GM18867 (cell line): ENCODE measurements around the gene SAMD9.
"Not testable (repeated sequence)": the region's sequence is repeated elsewhere in the genome, so short reads cannot be mapped to it uniquely, and the experiment has no call there.

Experiments used
- ATAC-seq: cut with Tn5 transposase; IDR thresholded peaks from one replicate; pipeline ENCODE4 v1.9.1; 2021; ENCODE audit warnings: mild to moderate bottlenecking, moderate library complexity; ENCODE audit not compliant: unreplicated experiment

The SAMD9 gene

DNA sequence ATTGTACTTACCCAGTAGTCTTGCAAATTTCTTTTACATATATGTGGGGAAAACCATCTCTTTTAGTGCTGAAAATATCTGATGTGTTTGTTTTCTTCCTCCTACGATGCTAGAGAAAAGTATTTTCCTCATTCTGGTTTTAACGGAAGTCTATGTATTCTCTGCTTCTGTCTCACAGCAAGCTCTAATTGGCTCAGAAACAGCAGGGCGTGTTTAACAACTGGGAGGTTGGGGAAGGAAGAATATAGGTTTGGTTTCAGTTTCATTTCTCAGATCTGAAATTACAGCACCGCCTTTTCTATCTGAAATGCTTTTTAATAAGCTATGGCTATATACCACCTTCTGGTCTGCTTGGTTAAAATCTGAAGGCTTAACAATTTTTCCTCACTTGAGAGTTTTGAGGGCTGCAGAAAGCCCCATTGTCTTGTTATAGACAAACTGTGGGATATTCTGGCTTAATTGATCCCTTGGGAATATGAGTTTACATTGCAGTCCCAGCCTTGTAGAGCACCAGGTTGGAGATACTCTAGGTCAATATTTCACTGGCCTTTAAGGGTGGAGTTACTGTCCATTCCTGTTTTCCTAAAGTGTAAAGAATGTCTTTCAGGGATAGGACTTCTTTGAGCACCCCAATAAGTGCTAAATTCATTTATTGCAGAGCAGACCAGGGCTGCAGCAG is at the start of gene SAMD9:
SAMD9 (minus strand) TSS at position 128 of the 679 bp plus-strand sequence. CDS start 11,882 bp downstream, outside the sequence.
- peak; percentile 100 for ATAC-seq

- ATAC-seq, result peak; percentile 99
Observed at GRCh38 chr7:93165447-93165846, 47.7 kb upstream of the SAMD9 start.

DNA sequence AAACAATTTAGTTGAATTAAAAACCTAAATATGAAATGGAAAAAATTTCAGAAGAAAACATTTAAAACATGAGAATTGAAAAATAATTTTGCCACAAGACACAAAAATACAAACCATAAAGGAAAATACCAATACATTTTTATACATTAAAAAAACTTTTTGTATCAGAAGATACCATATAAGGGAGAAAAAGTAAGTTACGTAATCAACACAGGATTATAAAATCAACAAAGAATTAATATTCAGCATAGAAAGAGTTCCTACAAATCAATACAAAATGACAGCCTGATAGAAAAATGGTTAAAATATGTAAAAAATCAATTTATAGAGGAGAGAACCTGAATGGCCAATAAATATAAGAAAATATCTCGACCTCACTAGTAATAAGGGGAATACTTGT is 47.0 kb upstream of the SAMD9 start:
- ATAC-seq, result no peak

- ATAC-seq, result no peak
Observed at GRCh38 chr7:93161181-93161762, 43.5 kb upstream of the SAMD9 start.

DNA sequence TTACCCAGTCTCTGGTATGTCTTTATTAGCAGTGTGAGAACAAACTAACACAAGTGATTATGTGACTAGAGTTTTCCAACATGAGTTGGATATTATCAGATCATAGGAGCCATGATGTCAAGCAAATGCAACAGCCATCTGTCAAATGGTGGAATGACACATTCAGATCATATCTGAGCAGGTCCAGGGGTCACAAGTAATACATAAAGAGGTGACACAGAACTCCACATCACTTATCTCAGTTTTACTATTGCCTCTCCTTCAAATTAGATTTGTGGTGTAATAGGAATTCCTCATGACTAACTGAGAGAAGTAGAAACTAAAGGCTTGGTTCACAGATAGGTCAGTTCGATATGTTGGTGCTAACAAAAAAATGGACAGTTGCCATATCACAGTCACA is 42.6 kb upstream of the SAMD9 start:
- ATAC-seq, result no peak

DNA sequence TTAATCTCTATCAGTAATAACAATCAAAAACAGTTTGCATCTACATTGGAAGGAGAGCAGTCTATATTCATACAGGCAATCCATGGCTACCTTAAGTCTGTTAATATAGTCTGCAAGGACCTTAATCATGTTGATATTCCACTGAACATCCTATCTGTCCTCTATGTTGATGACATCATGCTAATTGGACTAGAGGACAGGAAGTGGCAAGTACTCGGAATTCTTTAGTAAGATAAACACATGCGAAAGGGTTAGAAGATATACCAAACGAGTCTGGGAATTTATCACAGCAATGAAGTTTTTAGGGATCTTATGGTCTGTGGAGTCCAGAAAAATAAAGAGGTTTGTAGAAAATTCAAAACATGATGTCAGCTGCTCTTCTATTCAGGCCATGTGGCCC is 41.7 kb upstream of the SAMD9 start:
- no peak for ATAC-seq

DNA sequence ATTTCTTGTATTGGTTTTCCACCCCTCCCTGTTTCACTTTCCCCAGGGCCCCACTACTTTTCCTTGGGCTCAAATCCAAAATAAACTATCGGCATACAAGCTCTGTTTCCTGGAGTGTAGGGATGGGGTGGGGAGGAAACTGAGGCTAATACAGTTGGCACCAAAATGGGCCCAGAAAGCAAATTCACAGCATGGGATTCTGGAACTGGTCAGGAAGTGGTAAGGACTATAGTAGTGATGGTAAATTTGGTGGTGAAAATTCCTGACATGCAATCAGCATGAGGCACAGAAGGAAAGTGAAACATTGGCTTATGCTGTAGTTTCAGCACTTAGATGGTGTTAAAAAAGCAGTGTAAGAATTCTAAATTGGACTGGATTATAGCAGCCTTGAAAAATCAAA is 39.1 kb upstream of the SAMD9 start:
- no peak for ATAC-seq

- no peak for ATAC-seq
Observed at GRCh38 chr7:93150200-93150835, 32.5 kb upstream of the SAMD9 start.

- no peak for ATAC-seq
Observed at GRCh38 chr7:93148727-93149126, 30.9 kb upstream of the SAMD9 start.

DNA sequence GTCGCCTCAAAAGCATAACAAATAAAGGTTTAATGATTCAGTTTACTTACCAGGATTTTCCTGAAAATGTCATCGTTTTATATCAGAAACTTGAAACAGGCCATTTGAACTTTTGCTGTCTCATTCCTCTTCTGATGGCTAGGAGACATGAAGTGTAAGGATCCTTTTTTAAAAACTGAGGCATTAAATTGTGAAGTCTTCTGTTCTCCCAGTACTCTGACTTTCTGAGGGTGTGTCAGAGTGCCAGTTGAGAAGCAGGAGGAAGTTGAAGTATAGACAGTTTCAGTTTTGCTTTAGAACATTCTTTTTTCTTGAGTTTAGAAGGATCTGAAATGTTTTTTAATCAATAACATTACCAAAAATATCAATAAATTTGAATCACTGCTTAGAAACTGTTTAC is 30.4 kb upstream of the SAMD9 start, which contains the start of gene SAMD9L:
SAMD9L (minus strand) TSS at position 242 of the 400 bp plus-strand sequence. CDS start 12,414 bp downstream, outside the sequence.
- peak; percentile 76 for ATAC-seq

GRCh38 chr7:93147363-93147762 is 29.6 kb upstream of the SAMD9 start:
- peak; percentile 82 for ATAC-seq

GRCh38 chr7:93146472-93147141 is 28.8 kb upstream of the SAMD9 start:
- ATAC-seq, result peak; percentile 35

DNA sequence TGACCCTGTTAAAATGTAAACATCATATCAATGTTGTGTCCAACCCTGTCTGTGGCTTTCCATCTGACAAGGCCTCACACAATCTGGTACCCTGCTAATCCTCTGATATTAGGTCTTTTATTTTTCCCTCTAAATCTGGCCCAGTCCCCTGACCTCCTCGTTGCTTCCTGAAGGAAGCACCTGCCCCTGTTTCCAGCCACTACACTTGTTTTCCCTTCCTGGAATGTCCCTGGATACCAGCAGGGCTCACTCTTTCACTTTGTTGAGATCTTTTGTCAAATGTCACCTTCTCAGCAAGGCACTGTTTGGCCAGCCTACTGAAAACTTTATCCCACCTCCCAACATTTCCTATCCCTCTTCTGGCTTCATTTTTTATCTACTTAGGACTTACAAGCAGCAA is 28.3 kb upstream of the SAMD9 start:
- no peak for ATAC-seq

GRCh38 chr7:93145354-93145753 is 27.6 kb upstream of the SAMD9 start:
- no peak for ATAC-seq

DNA sequence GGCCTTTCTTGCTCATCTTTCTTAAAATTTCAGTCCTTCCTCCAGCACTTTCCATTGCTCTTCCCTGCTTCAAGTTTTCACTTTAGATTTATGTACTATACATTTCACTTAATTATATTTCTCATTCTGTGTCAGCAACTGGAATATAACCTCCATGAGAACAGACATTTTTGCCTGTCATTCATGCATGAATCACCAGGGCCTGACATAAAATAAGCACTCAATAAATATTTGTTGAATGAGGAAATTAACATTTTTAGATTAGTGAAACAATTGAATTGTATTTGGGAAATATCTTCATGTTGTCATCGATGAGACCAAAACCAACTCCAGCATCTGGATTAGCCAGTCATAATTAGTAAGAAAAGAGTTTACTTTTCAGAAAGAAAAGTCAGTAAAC is 24.3 kb upstream of the SAMD9 start:
- no peak for ATAC-seq

DNA sequence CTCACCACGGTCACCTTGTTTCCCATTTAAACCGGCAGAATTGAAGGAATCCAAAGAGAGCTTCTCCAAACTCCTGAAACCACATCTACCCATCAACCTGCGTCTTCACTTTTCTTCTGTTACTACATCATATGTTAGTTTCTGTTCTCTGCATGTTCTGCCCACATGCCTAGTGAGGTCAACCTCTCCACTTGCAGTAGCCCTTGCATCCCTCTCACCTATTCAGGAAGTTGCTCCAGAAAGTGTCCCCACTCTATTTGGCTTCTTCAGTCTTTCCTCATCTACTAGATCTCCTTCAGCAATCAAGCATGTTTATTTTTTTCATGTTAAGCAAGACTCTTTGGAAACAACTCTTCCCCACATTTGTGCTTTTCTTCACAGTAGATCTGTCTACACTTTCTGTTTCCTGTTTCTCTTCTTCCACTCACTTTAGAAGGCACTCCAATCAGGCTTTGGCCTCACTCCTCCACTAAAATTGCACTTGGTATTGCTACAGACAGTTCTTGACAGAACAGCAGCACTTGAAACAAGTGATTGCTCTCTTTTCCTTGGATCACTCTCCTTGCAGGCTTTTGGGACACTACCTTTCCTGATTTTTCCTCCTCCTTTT is 22.9 kb upstream of the SAMD9 start:
- no peak for ATAC-seq

- no peak for ATAC-seq
Observed at GRCh38 chr7:93138576-93138975, 20.8 kb upstream of the SAMD9 start.

- no peak for ATAC-seq
Observed at GRCh38 chr7:93133005-93133404, 15.2 kb upstream of the SAMD9 start.

- ATAC-seq, result no peak
Observed at GRCh38 chr7:93132216-93132615, 14.4 kb upstream of the SAMD9 start.

- ATAC-seq, result not testable (repeated sequence)
Observed at GRCh38 chr7:93126954-93127353, 9.2 kb upstream of the SAMD9 start.

DNA sequence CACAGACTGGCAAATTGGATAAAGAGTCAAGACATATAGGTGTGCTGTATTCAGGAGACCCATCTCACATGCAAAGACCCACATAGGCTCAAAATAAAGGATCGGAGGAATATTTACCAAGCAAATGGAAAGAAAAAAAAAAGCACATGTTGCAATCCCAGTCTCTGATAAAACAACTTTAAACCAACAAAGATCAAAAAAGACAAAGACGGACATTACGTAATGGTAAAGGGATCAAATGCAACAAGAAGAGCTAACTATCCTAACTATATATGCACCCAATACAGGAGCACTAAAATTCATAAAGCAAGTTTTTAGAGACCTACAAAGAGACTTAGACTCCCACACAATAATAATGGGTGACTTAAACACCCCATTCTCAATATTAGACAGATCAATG is 5.8 kb upstream of the SAMD9 start:
- ATAC-seq, result not testable (repeated sequence)
